ENCODE data around the gene TBC1D17. TPM values are rescaled to one million over a fixed set of nuclear protein-coding genes. Genes with fewer than 3 reads are reported as not detected.

TBC1D17 gene
- total RNA-seq, 1 donor from 2014 or later: 44.6 TPM

- Histone ChIP-seq H3K36me3 (peaks cover 72 to 82% of the 10 kb centered on the region in 2 donors), H3K9me3 (no peaks in the 10 kb centered on the region), H3K4me1 (peaks cover 3 to 4% of the 10 kb centered on the region in 2 donors), H3K4me3 (no peak overlapping the region), H3K27ac (peak overlapping the region in 1 of 2 donors; percentile 10), H3K27me3 (no peaks in the 10 kb centered on the region)
- no peak for TF ChIP-seq CTCF (IDR thresholded peaks at IDR 0.05)
- DNase-seq (ENCODE audit: low spot score in 2 of 2): no peak
- intact Hi-C loops (cut with DNase I): no loop called here
These were observed 17.0 kb upstream of the TBC1D17 start for GRCh38 chr19:49860336-49861102.

GRCh38 chr19:49861107-49861506, 16.4 kb upstream of the TBC1D17 start:
- Histone ChIP-seq H3K4me1 (peaks cover 9 to 10% of the 10 kb centered on the region in 2 donors), H3K9me3 (no peaks in the 10 kb centered on the region), H3K27ac (peak overlapping the region in 1 of 2 donors; percentile 10), H3K27me3 (no peaks in the 10 kb centered on the region), H3K36me3 (peaks cover 72 to 77% of the 10 kb centered on the region in 2 donors), H3K4me3 (no peak overlapping the region)
- intact Hi-C loops (cut with DNase I): no loop called here
- DNase-seq (ENCODE audit: low spot score in 2 of 2): no peak
- TF ChIP-seq CTCF (IDR thresholded peaks at IDR 0.05): no peak

- no peak for DNase-seq (ENCODE audit: low spot score in 2 of 2)
- H3K27ac ChIP-seq: no peak overlapping the region
- H3K36me3 ChIP-seq: peaks cover 67 to 70% of the 10 kb centered on the region in 2 donors
- H3K9me3 ChIP-seq: no peaks in the 10 kb centered on the region
- no peaks in the 10 kb centered on the region for H3K27me3 ChIP-seq
- H3K4me3 ChIP-seq: no peak overlapping the region
- intact Hi-C loops (cut with DNase I): no loop called here
- no peak for TF ChIP-seq CTCF (IDR thresholded peaks at IDR 0.05)
- peaks cover 14 to 17% of the 10 kb centered on the region in 2 donors for H3K4me1 ChIP-seq
These were observed 15.7 kb upstream of the TBC1D17 start for GRCh38 chr19:49861541-49862378.

GRCh38 chr19:49862391-49863253, 14.9 kb upstream of the TBC1D17 start:
- H3K27ac ChIP-seq: no peak overlapping the region
- H3K36me3 ChIP-seq: peaks cover 59 to 62% of the 10 kb centered on the region in 2 donors
- intact Hi-C loops (cut with DNase I): no loop called here

More at GRCh38 chr19:49862391-49863253, 14.9 kb upstream of the TBC1D17 start:
- DNase-seq (ENCODE audit: low spot score in 2 of 2): no peak
- Histone ChIP-seq H3K9me3 (no peaks in the 10 kb centered on the region), H3K27me3 (no peaks in the 10 kb centered on the region), H3K4me3 (no peak overlapping the region), H3K4me1 (peaks cover 14 to 19% of the 10 kb centered on the region in 2 donors)
- TF ChIP-seq CTCF (IDR thresholded peaks at IDR 0.05): no peak

All from ascending aorta (tissue), 2 donors.